KMS-11 (cell line): ENCODE measurements around the gene OR5J2.
"Not testable (repeated sequence)": the region's sequence is repeated elsewhere in the genome, so short reads cannot be mapped to it uniquely, and the experiment has no call there.

ENCODE experiments used
- H2AFZ ChIP-seq: fragments of 200-600 bp; sonication (generic); 2 replicates; pipeline ENCODE4 v1.6.1; 2016; ENCODE audit warnings: antibody characterized with exemption, mixed run types, low read depth
- H3K27ac ChIP-seq: fragments of 200-600 bp; sonication (generic); 2 replicates; pipeline ENCODE4 v1.6.1; 2016; ENCODE audit warnings: mild to moderate bottlenecking, mixed run types
- H3K27me3 ChIP-seq: fragments of 200-600 bp; sonication (generic); 2 replicates; pipeline ENCODE4 v1.6.1; 2017; ENCODE audit warnings: mild to moderate bottlenecking, low read depth, mixed run types, moderate library complexity; ENCODE audit not compliant: insufficient read depth
- H3K36me3 ChIP-seq: fragments of 200-600 bp; sonication (generic); 2 replicates; pipeline ENCODE4 v1.6.1; 2017; ENCODE audit warnings: mild to moderate bottlenecking, mixed run types; ENCODE audit not compliant: insufficient read depth
- H3K4me1 ChIP-seq: fragments of 200-600 bp; sonication (generic); 2 replicates; pipeline ENCODE4 v1.6.1; 2016; ENCODE audit warnings: mild to moderate bottlenecking, low read depth, mixed run types; ENCODE audit not compliant: poor library complexity, severe bottlenecking
- H3K4me2 ChIP-seq: fragments of 200-600 bp; sonication (generic); 2 replicates; pipeline ENCODE4 v1.7.0; 2016; ENCODE audit warnings: mild to moderate bottlenecking, mixed run types
- H3K4me3 ChIP-seq: fragments of 200-600 bp; sonication (generic); IDR thresholded peaks from 2 replicates; pipeline ENCODE4 v1.6.1; 2017; ENCODE audit warnings: low read depth, low read length, mixed read lengths; ENCODE audit not compliant: insufficient read depth
- H3K79me2 ChIP-seq: fragments of 200-600 bp; sonication (generic); 2 replicates; pipeline ENCODE4 v1.6.1; 2016; ENCODE audit warnings: low read depth, mixed run types; ENCODE audit not compliant: insufficient read depth
- H3K9ac ChIP-seq: fragments of 200-600 bp; sonication (generic); 2 replicates; pipeline ENCODE4 v1.6.1; 2016; ENCODE audit warnings: mild to moderate bottlenecking, mixed run types
- H4K20me1 ChIP-seq: fragments of 200-600 bp; sonication (generic); 2 replicates; pipeline ENCODE4 v1.6.1; 2016; ENCODE audit warnings: mild to moderate bottlenecking, mixed run types; ENCODE audit not compliant: insufficient read depth
- TF ChIP-seq, protein P1 (sequence below): fragments of 200-600 bp; sonication (generic); conservative IDR thresholded peaks from 2 replicates; pipeline ENCODE4 v1.6.1; 2017; ENCODE audit warnings: low read depth, mild to moderate bottlenecking, antibody characterized with exemption, low read length, moderate library complexity, mixed read lengths

OR5J2 gene

DNA sequence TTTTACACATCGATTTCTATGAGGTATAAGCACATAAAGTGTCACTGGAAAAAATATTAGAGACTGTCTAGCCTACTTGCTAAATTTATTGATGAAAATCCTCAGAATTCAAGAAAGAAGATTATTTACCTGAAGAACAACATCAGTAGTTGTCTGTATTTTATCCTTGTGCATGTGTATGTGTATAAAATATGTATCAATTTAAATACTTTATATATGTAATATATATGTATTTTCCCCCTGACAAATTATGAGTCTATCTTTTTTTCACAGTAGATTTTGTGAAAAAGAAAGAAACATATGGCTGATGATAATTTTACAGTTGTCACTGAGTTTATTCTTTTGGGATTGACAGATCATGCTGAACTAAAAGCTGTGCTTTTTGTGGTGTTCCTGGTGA, at the start of gene OR5J2:
Gene OR5J2 (plus strand): TSS at position 301 of the 400 bp plus-strand sequence. CDS start 0 bp downstream, at position 301.
- H3K79me2 ChIP-seq, result no peaks in the 10 kb centered on the region
- no peaks in the 10 kb centered on the region for H3K27me3 ChIP-seq
- TF ChIP-seq, protein P1, sequence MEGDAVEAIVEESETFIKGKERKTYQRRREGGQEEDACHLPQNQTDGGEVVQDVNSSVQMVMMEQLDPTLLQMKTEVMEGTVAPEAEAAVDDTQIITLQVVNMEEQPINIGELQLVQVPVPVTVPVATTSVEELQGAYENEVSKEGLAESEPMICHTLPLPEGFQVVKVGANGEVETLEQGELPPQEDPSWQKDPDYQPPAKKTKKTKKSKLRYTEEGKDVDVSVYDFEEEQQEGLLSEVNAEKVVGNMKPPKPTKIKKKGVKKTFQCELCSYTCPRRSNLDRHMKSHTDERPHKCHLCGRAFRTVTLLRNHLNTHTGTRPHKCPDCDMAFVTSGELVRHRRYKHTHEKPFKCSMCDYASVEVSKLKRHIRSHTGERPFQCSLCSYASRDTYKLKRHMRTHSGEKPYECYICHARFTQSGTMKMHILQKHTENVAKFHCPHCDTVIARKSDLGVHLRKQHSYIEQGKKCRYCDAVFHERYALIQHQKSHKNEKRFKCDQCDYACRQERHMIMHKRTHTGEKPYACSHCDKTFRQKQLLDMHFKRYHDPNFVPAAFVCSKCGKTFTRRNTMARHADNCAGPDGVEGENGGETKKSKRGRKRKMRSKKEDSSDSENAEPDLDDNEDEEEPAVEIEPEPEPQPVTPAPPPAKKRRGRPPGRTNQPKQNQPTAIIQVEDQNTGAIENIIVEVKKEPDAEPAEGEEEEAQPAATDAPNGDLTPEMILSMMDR, result no peak
- H3K4me2 ChIP-seq, result no peak within 1 kb of the TSS
- H3K9ac ChIP-seq, result no peak within 1 kb of the TSS
- H3K4me1 ChIP-seq, result no peaks in the 10 kb centered on the region
- H3K4me3 ChIP-seq, result no peak within 1 kb of the TSS
- no peak within 1 kb of the TSS for H2AFZ ChIP-seq
- H3K27ac ChIP-seq, result no peak within 1 kb of the TSS
- no peaks in the 10 kb centered on the region for H3K36me3 ChIP-seq
- no peaks in the 10 kb centered on the region for H4K20me1 ChIP-seq

DNA sequence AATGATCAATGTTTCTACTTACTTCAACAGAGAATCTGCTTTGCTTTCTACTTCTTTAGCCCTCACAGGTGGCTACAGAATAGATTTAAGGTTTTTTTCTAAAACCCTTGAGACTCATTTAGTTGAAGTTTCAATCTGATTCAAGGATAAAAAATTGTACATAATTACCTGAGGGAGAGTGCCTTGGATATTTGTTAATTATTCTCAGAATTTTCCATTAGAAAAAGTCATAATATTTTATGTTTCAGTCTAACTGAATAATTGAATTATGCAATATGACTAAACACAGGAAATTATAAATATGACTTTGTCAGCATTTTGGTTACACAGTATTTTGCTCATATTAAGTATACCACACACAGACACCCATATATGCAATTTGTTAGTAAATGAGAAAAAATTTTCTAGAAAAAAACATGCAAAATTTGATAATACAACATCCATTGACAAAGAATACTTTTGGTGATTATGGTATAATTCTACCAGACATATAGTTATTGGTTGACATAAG, 36.2 kb upstream of the OR5J2 start, which contains the start of gene OR8J3:
Gene OR8J3 (minus strand): TSS at position 51 of the 511 bp plus-strand sequence. CDS start 2,483 bp downstream, outside the sequence.
- Histone ChIP-seq H3K36me3 (no peaks in the 10 kb centered on the region), H2AFZ (no peak within 1 kb of the TSS), H3K27ac (no peak within 1 kb of the TSS), H3K4me3 (no peak within 1 kb of the TSS), H3K27me3 (no peaks in the 10 kb centered on the region), H4K20me1 (no peaks in the 10 kb centered on the region), H3K9ac (no peak within 1 kb of the TSS), H3K79me2 (no peaks in the 10 kb centered on the region), H3K4me2 (no peak within 1 kb of the TSS), H3K4me1 (no peaks in the 10 kb centered on the region)
- TF ChIP-seq, protein P1, result no peak

DNA sequence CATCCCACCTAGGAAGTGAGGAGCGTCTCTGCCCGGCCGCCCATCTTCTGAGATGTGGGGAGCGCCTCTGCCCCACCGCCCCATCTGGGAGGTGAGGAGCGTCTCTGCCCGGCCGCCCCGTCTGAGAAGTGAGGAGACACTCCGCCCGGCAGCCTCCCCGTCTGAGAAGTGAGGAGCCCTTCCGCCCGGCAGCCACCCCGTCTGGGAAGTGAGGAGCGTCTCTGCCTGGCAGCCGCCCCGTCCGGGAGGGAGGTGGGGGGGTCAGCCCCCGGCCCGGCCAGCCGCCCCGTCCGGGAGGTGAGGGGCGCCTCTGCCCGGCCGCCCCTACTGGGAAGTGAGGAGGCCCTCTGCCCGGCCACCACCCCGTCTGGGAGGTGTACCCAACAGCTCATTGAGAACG, 32.7 kb upstream of the OR5J2 start:
- not testable (repeated sequence) for H3K27me3 ChIP-seq, H3K79me2 ChIP-seq, H4K20me1 ChIP-seq, H3K4me2 ChIP-seq, H3K4me3 ChIP-seq, H3K9ac ChIP-seq, H3K36me3 ChIP-seq, H3K27ac ChIP-seq, H3K4me1 ChIP-seq, H2AFZ ChIP-seq

DNA sequence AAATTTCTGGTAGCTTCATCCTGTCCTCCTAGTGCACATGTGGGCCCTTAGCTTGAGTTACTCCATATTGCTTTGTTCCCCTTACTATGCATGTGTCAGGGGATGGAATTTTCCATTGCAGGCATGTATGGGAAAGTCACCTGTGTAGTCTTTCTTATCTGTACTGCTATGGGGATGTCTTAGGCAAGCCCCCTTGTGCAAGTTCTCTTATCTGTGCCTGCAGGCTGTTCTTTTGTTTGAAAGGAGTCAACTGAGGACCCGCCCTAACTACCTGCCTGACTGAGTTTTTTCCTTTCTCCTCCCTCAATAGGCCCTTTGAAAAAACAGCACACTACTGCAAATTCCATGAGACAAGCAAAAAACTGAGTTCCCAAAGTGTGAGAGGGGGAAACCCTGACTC, 25.0 kb upstream of the OR5J2 start:
- Histone ChIP-seq H3K36me3 (no peaks in the 10 kb centered on the region), H3K79me2 (no peaks in the 10 kb centered on the region), H2AFZ (no peak overlapping the region), H3K27me3 (no peaks in the 10 kb centered on the region), H4K20me1 (no peaks in the 10 kb centered on the region), H3K9ac (no peak overlapping the region), H3K4me3 (no peak overlapping the region), H3K27ac (no peak overlapping the region), H3K4me2 (no peak overlapping the region), H3K4me1 (no peaks in the 10 kb centered on the region)
- TF ChIP-seq, protein P1, result no peak

DNA sequence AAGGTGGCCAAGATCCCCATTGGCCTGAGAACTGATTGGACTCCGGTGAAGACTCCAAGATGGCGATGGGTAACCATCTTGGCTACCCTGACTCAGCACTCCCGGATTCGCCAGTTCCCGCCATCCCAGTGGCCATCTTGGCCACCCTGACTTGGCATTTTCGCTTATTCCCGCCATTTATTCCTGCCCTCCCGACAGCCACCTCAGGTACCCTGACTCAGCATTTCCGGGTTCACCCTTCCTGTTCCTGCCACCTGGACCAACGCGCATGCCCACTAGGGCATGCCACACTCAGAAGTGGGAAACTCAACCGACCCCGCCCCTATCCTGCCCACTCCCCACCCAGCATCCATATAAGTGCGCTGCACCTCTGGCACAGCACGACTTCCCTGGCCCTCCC, 24.1 kb upstream of the OR5J2 start:
- TF ChIP-seq, protein P1, result no peak
- no peak overlapping the region for H3K4me2 ChIP-seq
- no peaks in the 10 kb centered on the region for H3K27me3 ChIP-seq
- H3K9ac ChIP-seq, result no peak overlapping the region
- H3K4me3 ChIP-seq, result no peak overlapping the region
- H2AFZ ChIP-seq, result no peak overlapping the region
- no peak overlapping the region for H3K27ac ChIP-seq
- no peaks in the 10 kb centered on the region for H3K4me1 ChIP-seq
- no peaks in the 10 kb centered on the region for H3K36me3 ChIP-seq
- H3K79me2 ChIP-seq, result no peaks in the 10 kb centered on the region
- H4K20me1 ChIP-seq, result no peaks in the 10 kb centered on the region
